GM12892 (cell line): Measurements from ENCODE around the gene PDGFB.

Source experiments
- POLR2A ChIP-seq: IDR thresholded peaks from 2 replicates; pipeline ENCODE4 v1.6.1; 2011; ENCODE audit warnings: low read depth, low read length, control low read depth
- POLR2AphosphoS5 ChIP-seq: IDR thresholded peaks from 2 replicates; pipeline ENCODE4 v1.6.1; 2011; ENCODE audit warnings: low read depth, low read length, control low read depth

DNA sequence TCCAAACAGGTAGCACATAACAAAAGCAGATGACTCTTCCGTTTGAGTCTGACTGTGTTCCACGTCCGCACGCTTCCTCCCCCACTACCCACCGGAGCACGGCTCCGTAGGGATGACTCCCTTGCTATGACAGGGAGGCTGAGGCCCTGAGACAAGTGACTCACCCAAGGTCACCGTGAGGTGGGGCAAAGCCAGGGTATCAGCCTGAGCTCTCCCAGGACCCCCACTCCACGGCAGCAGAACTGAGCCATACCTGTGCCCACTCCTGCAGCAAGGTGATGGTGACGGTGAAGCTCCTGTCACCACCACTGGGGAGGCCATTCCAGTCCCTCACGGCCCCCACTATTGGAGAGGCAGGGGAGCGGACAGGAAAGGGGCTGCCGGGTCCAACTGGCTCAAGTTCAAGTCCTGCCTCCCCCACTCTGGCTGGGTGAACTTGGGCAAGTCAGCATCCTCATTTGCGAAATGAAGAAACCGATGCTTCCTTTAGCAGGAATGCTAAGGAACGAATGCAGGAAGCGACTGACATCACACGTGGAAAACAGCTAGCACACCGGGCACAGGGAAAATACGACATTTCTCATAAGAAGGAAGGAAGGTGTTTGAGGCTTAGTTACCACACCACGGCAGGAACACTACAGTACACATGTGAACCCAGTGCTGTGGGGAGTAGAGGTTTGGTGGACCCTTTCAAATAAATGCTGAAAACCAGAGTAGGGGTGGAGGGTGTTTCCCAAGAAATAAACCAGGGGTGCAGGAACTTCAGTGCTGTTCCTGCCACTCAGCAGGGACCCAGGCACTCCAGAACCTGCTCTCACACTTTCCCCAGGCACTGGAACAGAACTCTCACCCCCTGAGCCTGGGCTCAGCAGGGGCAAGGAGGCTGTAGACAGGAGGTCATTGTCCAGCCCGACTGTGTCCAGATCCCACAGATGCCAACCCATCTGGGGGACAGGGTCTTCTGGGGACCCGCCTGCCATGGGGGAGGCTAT is 59.9 kb downstream of the PDGFB start:
- TF ChIP-seq POLR2A, result no peak
- no peak for TF ChIP-seq POLR2AphosphoS5
